GM12801 (cell line): Measurements from ENCODE around the gene TNPO3.

Source experiments
- TF ChIP-seq, protein P1 (sequence below): IDR thresholded peaks from one replicate; pipeline ENCODE4 v1.5.1; 2011; ENCODE audit warnings: control low read depth; ENCODE audit not compliant: insufficient read length; ENCODE audit errors: extremely low read depth

The TNPO3 gene

DNA sequence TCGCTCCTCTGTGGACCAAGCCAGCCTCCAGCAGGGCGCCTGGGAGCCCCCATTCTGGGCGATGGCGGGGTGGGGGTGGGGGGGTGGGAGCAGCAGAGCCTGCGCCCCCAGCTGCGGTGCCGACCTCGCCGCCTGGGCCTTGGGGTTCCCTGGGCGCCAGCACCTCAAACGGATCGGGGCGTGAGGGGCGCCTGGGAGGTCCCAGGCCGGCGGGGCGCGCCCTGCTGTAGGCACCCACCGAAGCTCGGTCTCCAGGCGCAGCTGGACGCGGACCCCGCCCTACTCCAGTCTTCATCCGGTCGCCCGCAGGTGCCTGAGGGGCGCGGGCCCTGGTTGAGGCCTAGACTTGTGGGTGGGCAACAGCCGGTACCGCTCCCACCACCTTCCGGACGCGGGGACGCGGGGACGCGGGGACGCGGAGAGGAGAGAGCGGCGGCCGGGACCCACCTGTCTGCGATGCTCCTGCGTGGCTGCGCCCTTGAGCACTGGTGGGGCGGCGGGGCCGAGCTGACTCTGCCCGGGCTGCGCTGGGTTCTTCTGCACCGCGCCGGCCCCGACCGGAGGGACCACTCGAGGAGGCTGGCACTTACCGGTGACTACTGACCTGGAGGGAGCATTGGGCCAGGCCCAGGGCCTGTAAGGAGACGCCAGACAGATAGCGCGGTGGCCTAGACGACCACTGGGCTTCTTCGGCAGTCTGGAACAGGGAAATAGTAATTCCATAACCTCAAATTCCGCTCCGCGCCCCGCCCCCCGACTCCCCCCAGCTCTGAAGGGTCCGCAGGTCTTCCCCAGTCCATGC, 138.9 kb downstream of the TNPO3 start:
- TF ChIP-seq, protein P1, sequence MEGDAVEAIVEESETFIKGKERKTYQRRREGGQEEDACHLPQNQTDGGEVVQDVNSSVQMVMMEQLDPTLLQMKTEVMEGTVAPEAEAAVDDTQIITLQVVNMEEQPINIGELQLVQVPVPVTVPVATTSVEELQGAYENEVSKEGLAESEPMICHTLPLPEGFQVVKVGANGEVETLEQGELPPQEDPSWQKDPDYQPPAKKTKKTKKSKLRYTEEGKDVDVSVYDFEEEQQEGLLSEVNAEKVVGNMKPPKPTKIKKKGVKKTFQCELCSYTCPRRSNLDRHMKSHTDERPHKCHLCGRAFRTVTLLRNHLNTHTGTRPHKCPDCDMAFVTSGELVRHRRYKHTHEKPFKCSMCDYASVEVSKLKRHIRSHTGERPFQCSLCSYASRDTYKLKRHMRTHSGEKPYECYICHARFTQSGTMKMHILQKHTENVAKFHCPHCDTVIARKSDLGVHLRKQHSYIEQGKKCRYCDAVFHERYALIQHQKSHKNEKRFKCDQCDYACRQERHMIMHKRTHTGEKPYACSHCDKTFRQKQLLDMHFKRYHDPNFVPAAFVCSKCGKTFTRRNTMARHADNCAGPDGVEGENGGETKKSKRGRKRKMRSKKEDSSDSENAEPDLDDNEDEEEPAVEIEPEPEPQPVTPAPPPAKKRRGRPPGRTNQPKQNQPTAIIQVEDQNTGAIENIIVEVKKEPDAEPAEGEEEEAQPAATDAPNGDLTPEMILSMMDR, result no peak

DNA sequence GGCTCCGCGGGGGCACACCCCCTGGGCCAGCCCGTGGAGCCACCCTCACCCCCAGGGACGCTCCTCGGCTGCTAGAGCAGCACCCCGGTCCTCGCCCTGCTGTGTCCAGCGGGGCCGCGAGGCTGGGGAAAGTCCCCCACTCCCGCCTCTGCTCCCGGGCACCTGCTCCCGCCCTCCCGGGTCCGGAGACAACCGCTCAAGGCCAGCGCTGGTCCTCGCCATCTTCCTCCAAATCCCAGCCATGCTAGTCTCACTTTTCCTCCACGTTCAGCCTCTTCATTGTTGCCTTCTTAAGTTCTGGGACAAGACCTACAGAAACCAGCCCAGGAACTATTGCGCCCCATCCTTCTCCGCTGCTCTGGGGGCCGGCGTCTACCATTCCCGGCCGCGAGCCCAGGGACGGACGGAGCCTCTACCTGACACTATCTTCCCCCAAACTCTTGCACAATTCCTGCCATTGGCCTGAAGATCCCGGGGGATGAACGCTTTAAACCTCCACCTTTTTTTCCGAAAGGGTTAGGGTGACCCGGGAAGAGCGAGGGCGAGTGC, 139.6 kb downstream of the TNPO3 start:
- TF ChIP-seq, protein P1, result no peak

DNA sequence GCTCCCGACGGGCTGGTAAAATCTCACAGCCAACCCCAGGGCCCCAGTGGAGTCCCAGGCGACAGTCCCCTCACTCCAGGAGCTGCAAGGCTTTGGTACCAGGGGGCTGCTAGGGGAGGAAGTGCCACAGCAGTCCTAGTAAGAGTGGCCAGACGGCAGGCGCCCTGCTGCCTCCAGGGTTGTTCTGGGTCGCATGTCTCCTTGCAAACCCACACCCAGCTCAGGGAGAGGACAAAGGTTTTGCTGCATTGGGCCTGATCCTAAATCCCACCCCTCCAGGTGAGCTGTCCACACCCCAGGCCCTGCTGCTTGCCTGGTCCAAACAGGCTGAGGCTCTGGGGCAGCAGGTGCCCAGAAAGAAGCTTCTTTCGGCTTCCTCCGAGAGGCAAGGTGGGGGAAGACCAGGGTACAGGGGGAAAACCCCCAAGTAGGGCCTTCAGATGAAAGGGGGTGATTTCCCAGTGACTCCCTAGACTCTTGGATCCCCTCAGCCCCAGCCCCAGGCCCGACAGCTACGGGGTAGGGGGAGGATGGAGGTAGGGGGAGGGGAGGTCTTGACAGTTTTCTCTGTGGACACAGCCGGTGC, 140.3 kb downstream of the TNPO3 start:
- TF ChIP-seq, protein P1, result no peak

DNA sequence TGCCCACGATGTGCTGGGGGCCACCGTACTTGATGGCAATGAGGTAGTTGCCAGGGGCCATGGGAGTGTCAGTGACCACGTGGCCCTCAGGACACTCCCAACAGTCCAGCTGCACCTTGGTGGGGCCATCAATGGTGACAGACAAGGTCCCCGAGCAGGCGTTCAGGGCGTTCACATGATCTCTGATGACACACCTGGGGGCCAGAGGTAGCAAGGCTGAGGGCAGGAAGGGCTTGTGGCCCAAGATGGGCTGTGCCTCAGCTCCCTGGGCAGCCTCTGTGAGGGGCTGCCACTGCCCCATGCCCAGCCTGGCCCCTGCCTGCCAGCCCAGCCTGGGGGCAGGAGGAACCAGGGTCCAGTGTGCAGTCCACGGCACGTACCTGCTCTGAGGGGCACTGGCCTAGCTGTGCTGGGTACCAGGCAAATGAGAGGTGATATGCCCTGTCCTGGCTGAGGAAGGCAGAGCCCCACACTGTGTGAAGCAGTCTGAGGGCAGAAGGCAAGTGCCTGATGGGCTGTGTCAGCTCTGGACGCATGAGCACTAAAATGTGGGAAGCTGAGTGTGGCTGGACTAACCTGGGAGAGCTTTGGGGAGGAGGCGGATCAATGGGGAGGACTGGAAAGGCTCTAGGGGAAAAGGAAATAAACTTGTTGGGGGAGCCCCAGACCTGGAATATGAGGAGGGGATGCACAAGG, 140.9 kb downstream of the TNPO3 start:
- TF ChIP-seq, protein P1, result no peak

DNA sequence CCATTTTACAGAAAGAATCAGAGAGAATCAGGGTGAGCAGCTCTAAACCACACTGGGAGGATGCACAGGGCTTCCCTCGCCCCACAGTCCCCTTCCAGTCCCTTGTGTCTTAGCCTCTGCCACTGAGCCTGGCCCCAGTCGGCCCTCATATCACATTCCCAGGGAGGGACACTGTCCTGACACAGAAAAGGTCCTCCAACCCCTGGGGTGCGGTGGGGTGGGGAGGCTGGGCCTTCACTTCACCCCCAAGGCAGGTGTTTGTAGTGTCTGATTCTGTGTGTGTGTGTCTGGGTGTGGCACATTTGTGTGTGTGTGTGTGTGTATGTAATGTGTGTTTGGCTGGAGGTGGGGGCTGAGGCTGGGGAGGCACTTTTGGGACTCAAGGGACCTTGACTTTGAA, 142.6 kb downstream of the TNPO3 start:
- TF ChIP-seq, protein P1, result no peak

DNA sequence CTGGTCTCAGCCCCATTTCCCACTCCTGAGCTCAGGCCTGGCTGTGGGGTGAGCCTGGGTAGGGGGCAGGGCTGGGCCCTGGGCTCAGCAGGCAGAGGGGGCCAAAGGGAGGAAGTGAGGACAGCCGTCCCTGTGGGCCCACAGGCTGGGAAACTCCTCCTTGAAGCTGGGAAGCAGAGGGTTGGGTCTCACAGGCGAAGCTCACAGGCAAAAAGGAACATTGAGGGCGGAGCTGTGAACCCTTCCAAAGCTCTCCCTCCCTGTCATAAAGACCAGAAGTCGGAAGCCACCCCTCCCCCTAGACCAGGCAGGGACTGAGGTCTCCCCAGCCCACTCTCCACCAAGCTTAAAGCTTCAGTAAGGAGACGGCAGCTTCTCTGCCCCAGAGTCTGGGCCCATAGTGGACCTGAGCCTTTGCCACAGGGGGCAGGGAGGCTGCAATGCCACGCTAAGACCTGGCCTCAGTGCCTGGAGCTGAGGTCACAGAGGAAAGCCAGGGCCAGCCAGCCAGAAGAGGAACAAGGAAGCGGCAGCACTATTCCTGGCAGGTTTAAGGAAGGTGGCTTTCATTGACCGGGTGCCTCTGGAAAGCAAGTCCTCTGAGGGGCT, 143.4 kb downstream of the TNPO3 start:
- TF ChIP-seq, protein P1, result no peak

DNA sequence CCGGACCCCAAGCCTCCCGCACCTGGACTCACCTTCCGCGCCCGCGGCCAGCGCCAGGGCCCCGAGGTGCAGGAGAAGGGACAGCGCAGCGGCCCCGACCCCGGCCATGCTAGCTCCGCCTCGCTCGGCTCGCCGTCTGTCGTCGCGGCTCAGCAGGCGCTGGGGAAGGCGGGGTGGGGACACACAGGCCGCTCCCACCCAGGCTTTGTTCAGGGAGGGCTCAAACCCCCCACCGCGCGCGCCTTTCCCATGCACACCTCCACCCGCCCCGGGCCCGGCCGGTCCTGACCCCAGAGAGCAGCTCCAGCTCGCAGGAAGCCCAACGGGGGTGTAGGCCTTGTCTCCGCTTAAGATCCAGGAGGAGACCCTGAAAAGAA, 144.4 kb downstream of the TNPO3 start, which contains the start of gene KCP:
Gene KCP (minus strand): TSS at position 141 of the 377 bp plus-strand sequence. CDS start 33 bp downstream, at position 108.
- TF ChIP-seq, protein P1, result no peak
